ENCODE results near the gene IL4R. TPM values are rescaled to one million over a fixed set of nuclear protein-coding genes. Genes with fewer than 3 reads are reported as not detected.

The IL4R gene
- total RNA-seq, 1 donor from 2014 or later, result 9.6 TPM

GRCh38 chr16:27398894-27399853, 85.4 kb downstream of the IL4R start:
- Histone ChIP-seq H3K4me2 (no peak overlapping the region), H3K9ac (no peak overlapping the region), H4K20me1 (ENCODE audit: low read depth) (no peaks in the 10 kb centered on the region), H3K4me3 (no peak overlapping the region), H3K27me3 (no peaks in the 10 kb centered on the region), H3K9me3 (ENCODE audit: low read depth) (peaks cover 6% of the 10 kb centered on the region), H3K36me3 (no peaks in the 10 kb centered on the region), H3K27ac (no peak overlapping the region), H2AFZ (replicated peaks) (no peak overlapping the region), H3K4me1 (no peaks in the 10 kb centered on the region), H3K79me2 (ENCODE audit: low read depth) (no peaks in the 10 kb centered on the region), H3F3A (ENCODE audit: low read depth) (no peaks in the 10 kb centered on the region)
- H3K9me3 Mint-ChIP-seq, result peaks cover 9% of the 10 kb centered on the region
- H3K4me3 Mint-ChIP-seq, result no peak overlapping the region
- H3K36me3 Mint-ChIP-seq, result no peaks in the 10 kb centered on the region
- no peak for DNase-seq (ENCODE audit: low spot score)
- no peak for TF ChIP-seq EZH2phosphoT487 (IDR thresholded peaks at IDR 0.05)
- no peak for TF ChIP-seq CTCF (IDR thresholded peaks at IDR 0.05)
- TF ChIP-seq EZH2 (IDR thresholded peaks at IDR 0.05), result no peak
- peaks cover 6% of the 10 kb centered on the region for H3K27me3 Mint-ChIP-seq (ENCODE audit: insufficient read depth, low read depth)
- H3K4me1 Mint-ChIP-seq, result peaks cover 7% of the 10 kb centered on the region
- no peak overlapping the region for H3K27ac Mint-ChIP-seq

DNA sequence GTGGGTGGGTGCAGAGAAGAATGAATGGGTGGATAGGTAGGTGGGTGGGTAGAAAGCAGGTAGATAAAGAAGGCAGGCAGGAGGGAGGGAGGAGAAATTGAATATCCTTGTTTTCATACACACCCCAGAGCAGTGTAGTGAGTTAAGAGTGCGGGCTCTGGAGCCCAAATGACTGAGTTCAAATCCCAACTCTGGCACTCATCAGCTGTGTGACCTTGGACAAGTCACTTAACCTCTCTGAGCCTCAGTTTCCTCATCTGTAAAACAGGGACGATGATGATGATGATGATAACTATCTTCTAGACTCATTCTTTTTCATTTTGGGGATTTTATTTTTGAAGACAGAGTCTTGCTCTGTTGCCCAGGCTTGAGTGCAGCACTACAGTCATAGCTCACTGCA, 86.2 kb downstream of the IL4R start:
- no peak overlapping the region for H2AFZ ChIP-seq (replicated peaks)
- Mint-ChIP-seq H3K4me3 (no peak overlapping the region), H3K4me1 (peaks cover 7% of the 10 kb centered on the region), H3K27ac (no peak overlapping the region), H3K9me3 (peaks cover 9% of the 10 kb centered on the region), H3K27me3 (ENCODE audit: insufficient read depth, low read depth) (peaks cover 9% of the 10 kb centered on the region), H3K36me3 (no peaks in the 10 kb centered on the region)
- H4K20me1 ChIP-seq (ENCODE audit: low read depth), result no peaks in the 10 kb centered on the region
- no peaks in the 10 kb centered on the region for H3K4me1 ChIP-seq
- no peaks in the 10 kb centered on the region for H3K27me3 ChIP-seq
- H3K9me3 ChIP-seq (ENCODE audit: low read depth), result peaks cover 5% of the 10 kb centered on the region
- H3K27ac ChIP-seq, result no peak overlapping the region
- H3K9ac ChIP-seq, result no peak overlapping the region
- H3K4me3 ChIP-seq, result no peak overlapping the region
- DNase-seq (ENCODE audit: low spot score), result no peak
- H3K4me2 ChIP-seq, result no peak overlapping the region
- no peaks in the 10 kb centered on the region for H3K36me3 ChIP-seq
- H3F3A ChIP-seq (ENCODE audit: low read depth), result no peaks in the 10 kb centered on the region
- H3K79me2 ChIP-seq (ENCODE audit: low read depth), result no peaks in the 10 kb centered on the region
- TF ChIP-seq EZH2phosphoT487 (IDR thresholded peaks at IDR 0.05) (no peak), EZH2 (IDR thresholded peaks at IDR 0.05) (no peak), CTCF (IDR thresholded peaks at IDR 0.05) (no peak)

DNA sequence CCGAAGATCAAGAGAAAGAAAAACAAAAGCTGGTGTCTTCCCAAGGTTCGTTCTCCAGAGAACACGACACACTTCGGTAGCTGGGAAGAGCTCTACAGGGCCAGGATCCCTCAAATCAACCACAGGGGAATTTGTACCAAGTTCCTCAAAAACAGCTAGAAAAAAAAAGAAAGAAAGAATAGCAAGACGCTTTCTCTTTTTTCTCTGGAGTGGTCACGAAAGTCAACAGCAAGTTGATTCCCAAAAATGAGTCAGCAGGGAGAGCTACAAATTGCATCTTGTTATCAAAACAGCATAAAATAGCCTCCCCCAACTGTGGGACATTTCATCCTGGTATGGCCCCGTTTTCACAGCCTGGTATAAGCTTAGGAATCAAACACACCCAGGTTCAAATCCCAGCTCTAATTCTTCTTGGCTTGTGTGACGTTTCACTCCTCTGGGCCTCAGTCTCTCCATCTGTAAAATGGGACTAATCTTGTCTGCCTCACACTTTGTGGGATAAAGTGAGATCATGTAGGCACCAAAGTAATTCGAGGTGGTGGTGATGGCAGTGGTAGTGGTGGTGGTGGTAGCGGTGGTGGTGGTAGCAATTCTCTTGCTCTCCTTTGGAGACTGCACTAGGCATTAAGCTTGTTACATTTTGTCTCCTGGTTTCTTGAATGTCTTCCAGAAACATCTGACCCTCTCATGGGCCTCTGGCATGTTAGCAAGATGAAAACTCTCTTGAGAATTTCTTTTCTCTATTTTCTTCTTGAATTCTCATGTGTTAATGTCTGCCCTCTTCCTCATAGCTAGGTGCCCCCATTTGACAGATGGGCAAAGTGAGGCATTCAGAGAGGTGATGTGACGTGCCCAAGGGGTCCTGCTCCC, 87.2 kb downstream of the IL4R start:
- no peaks in the 10 kb centered on the region for H3K36me3 Mint-ChIP-seq
- Histone ChIP-seq H4K20me1 (ENCODE audit: low read depth) (no peaks in the 10 kb centered on the region), H3K27ac (no peak overlapping the region), H3K36me3 (no peaks in the 10 kb centered on the region), H3K9ac (no peak overlapping the region), H2AFZ (replicated peaks) (no peak overlapping the region), H3K4me2 (no peak overlapping the region), H3K4me3 (no peak overlapping the region), H3K79me2 (ENCODE audit: low read depth) (no peaks in the 10 kb centered on the region), H3K27me3 (no peaks in the 10 kb centered on the region), H3K9me3 (ENCODE audit: low read depth) (no peaks in the 10 kb centered on the region), H3K4me1 (no peaks in the 10 kb centered on the region), H3F3A (ENCODE audit: low read depth) (no peaks in the 10 kb centered on the region)
- H3K4me3 Mint-ChIP-seq, result no peak overlapping the region
- peaks cover 9% of the 10 kb centered on the region for H3K27me3 Mint-ChIP-seq (ENCODE audit: insufficient read depth, low read depth)
- no peak for TF ChIP-seq EZH2 (IDR thresholded peaks at IDR 0.05)
- TF ChIP-seq CTCF (IDR thresholded peaks at IDR 0.05), result no peak
- no peak for TF ChIP-seq EZH2phosphoT487 (IDR thresholded peaks at IDR 0.05)
- H3K9me3 Mint-ChIP-seq, result peaks cover 4% of the 10 kb centered on the region
- no peak overlapping the region for H3K27ac Mint-ChIP-seq
- peaks cover 7% of the 10 kb centered on the region for H3K4me1 Mint-ChIP-seq
- DNase-seq (ENCODE audit: low spot score), result no peak
